NCI-H526 treated with DMSO at 0.1 percent for 48 hours (cell line): ENCODE measurements around the gene PCSK5.
"Not testable (repeated sequence)": the region's sequence is repeated elsewhere in the genome, so short reads cannot be mapped to it uniquely, and the experiment has no call there.

Experiments used
- DNase-seq: peaks from one replicate; lab custom pipeline; 2025; lab: John Stamatoyannopoulos, UW

Gene PCSK5

DNA sequence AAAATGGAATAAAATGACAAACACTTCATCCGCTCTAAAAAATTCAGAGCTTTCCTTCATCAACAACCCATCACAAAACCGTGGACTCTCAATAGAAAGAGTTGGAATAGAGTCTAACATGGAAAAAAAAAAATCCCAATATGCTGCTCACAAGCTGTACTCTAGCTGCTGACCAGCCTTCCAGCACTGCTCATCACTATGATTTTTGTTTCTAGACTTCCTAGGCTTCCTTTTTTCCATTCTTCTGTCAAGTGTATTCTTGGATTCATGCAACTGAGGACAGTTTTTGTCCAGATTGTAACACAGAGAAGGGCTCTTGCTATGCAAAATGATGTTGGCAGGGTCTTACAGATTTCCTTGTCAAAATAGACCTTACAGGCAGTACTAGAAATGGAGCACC is 469.3 kb downstream of the PCSK5 start:
- no peak for DNase-seq

DNA sequence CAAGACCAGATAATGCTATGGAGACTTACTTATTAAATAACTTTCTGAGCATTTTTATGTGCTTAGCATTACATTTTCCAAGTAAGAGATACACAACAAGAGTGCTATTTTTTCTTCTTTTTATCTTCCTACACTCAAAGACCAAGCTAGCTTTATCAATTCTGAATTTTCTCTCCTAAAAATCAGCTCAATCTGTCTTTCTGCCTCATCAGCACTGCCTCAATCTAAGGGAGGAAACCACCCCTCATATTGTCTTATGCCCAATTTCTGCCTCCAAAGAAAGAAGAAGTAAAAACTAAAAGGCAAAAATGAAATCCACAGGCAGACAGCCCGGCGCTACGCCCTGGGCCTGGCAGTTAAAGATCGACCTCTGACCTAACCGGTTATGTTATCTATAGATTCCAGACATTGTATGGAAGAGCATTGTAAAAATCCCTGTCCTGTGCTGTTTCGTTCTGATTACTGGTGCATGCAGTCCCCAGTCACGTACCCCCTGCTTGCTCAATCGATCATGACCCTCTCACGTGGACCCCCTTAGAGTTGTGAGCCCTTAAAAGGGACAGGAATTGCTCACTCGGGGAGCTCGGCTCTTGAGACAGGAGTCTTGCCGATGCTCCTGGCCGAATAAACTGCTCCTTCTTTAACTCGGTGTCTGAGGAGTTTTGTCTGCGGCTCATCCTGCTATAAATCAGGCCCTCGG is 472.0 kb downstream of the PCSK5 start:
- DNase-seq = not testable (repeated sequence)

DNA sequence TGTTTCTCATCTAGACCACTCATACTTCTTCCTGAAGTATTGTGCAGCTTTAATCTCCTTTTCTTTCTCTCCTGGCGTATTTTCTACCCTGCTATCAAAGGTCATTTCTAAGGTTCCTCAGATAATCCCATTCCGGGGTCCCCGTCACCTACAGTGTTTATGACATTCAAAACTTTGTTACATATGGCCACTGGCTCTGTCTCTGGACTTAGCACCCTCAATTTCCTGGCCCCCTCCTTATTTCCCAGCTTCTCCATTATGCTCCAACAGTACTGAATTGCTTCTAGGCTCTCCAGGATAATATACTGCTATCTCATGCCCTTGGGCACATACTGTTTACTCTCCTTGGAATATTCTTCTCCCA is 472.5 kb downstream of the PCSK5 start:
- DNase-seq = no peak

DNA sequence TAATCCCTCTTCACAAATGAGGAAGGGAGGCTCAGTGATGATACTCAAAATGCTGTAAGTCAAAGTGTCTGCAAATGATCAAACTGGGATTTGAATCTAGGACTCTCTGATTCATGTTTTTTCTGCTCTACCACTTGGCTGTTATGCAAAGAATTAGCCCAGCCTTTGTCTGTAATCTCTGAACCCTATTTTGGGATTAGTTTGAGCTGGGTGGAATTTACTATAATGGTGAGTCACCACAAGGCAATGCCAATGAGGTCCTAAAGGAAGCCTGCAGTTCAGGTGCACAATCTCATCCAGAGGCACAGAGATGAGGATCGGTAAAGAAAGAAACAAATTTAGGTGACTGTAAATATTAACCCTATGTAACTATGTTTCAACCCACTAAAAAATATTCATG is 474.6 kb downstream of the PCSK5 start:
- DNase-seq = no peak

DNA sequence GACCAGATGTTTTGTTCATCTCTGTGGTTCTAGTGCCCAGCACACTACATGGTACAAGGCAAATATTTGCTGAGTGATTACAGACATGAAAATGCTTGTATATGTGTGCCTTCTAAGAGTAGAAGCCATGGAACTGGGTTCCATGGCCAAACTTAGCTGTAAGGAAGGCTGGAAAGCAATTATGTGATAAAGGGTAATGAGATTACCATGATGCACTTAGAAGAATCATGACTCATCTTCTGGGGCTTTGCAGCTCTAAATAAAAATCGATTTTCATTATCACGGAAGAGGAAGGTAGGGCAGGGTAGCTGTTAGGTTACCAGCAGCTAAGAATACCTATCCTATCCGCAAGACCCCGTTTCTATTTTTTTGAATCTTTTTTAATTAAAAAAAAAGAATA is 475.8 kb downstream of the PCSK5 start:
- DNase-seq = no peak

DNA sequence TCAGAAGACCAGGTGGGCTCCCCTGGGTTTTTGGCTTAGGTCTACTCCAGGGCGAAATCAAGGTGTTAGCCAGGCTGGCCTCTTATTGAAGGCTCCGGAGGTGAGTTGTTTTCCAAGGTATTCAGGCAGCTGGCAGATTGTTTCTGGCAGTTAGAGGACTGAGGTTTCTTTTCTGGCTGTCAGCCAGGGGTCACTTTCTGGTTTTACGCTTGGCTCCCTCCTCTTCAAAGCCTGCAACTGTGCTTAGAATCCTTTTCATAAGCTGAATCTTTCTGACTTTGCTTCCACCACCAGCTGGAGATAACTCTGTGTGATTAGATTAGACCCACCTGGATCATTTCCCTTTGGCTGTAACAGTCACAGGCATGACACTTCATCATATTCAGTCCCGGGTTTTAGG is 479.1 kb downstream of the PCSK5 start:
- DNase-seq = peak; percentile 74

DNA sequence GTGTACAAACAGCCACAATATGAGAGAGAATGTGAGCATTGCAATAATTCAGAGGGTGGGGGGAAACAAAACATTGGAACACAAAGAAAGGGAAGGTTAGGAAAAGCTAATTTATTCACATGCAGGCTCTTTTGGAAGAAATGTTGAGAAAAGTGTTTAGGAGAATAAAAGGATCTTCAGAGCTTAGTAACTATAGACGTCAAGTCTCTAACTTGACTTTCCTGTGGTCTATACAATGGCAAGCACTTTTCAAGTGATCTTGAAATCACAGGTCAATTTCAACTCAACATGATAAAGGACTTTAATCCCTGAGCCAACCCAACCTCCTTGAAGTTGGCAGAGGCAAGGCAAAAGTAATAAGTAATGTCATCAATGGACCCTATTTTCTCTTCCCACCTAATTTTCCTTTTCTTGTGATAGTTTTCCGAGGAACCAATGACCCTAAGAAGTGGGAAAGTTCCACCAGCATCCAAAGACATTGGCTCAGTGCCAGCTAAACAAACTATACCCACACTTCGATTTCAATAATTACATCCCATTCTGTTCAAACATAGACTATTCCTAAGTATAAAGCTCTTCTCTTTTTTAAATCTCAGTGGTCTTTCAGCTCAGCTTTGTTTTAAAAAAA is 480.0 kb downstream of the PCSK5 start:
- no peak for DNase-seq

DNA sequence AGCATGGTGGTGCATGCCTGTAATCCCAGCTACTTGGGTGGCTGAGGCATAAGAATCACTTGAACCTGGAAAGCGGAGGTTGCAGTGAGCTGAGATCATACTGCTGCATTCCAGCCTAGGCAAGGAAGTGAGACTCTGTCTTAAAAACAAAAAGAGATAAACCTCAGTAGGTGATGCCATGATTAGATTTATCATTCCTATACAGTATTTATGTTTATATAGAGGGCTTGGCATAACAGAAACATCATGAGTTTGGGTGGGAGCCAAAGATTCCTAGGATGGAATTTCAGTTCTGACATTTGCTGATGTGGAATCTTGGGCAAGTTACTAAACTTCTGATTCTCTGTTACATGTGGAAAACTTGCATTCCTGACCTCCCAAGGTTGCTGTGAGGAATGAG is 481.4 kb downstream of the PCSK5 start:
- DNase-seq = no peak

DNA sequence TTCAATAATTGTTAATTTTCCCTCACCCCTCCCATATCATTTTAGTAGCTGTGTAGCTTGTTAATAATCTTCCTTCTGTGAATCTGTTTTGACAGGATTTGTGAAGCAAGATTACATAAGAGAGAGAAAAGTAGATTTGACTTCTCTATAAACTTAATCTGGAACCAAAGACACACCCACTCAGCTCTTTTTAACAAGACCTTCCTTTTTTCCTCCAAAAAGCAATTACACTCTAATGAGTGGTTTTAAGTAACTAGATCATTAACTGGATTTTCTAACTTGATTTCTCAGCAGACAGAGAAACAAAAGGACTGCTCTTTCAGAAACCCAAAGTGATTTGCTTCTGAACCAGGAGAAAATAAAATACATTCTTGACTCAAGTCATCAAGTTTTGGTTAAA is 481.9 kb downstream of the PCSK5 start:
- no peak for DNase-seq

DNA sequence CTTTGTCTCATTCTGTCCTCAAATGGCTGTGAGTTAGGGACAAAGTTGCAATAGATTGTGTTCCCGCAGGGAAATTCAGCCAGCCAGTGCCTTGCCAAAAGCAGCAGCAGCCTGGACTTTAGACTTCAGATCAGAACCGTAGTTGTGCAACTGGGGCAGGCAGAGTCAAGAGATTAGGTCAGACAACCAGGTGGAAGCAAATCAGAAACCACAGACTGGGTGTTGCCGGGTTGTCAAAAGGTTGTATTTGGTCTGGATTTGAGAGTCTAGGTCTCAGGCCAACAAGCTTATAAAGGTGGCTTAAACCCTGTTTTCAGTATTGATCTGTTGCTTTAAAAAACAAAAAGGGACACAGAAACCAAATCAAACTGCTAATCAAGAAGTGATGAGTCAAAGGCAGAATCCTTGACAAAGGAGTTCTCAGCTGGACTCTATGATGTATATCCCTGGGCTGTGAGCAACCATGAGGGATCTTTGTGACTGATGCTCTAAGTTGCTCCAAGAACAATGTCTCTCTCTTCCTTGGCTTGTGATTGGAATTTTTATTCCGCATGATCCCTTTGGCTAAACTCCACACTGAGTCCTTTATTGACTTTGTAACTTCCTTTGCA is 482.8 kb downstream of the PCSK5 start:
- DNase-seq = peak; percentile 18

DNA sequence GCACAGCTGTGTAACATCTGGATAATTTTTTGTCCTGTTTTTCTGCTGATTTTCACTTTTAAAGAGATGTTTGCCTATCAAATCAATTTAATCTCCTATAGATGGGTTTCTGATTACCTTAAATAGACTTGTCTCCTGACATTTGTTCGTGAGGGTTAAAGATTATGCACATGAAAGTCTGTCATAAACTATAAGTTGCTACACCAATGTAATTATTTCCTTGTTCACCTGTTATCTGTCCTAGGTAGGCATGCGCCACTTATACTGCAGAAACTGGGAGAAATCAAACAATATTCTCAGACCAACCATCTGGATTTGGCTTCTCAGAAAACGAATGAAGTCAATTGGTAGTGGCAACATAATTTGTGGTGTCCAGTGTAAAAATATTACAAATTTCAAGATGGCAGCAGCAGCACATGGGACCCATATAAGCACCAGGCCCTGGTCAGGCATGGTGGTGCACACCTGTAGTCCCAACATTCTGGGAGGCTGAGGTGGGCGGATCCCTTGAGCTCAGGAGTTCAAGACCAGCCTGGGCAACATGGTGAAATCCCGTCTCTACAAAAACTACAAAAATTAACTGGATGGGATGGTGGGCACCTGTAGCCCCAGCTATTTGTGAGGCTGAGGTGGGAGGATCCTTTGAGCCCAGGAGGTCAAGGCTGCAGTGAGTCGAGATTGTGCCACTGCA is 483.5 kb downstream of the PCSK5 start:
- no peak for DNase-seq

DNA sequence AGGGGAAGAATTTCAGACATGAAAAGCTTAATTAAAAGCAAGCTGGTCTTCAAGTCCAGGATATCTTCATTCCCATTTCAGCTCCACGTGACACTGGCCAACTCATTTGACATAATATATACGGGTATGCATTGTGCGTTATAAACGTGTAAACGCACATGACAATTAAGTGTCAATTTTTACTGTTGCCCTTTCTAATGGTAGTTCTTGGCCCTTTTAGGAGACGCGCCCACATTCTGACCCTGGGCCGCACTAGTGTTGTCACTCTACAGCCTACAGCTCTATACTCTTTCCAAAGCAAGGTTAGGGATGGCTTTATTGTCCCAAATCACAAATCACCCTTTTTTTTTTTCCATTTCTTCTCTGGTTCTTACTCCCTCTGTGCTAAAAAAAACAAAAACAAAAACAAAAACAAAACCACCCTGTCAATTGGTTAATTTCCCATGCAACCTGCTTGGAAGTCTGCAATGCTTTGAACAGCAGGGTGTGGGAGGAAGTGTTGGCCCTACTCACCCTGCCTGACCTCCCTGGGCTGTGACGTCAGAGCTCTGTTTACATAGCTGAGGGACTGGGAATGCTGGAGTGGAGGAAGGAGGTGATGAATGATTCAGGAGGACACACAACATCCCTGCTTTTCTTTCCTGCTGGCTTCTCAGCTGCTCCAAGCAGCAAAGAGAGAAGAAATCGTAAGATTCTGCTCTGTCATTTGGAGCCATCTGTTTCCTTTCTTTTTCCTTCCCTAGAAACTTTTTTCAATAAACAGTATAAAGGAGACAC is 484.5 kb downstream of the PCSK5 start:
- no peak for DNase-seq

DNA sequence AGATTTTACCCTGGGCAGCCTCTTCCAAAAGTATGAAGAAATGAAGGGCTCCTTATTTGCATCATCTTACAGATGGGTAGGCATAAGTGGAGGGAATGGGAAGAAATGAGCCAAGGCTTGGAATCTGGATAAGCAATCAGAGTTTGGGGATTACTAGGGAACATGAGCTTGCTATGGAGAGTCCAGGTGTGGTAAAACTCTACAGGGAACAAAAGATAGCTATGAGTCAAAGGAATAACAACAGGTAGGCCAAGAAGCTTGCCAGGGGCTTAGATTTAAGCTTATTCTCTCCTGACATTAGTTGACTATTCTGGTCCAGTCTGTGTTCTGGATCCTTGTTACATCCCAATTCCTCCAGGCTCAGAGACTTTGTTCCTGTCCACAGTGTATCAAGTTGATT is 487.3 kb downstream of the PCSK5 start:
- DNase-seq = no peak

DNA sequence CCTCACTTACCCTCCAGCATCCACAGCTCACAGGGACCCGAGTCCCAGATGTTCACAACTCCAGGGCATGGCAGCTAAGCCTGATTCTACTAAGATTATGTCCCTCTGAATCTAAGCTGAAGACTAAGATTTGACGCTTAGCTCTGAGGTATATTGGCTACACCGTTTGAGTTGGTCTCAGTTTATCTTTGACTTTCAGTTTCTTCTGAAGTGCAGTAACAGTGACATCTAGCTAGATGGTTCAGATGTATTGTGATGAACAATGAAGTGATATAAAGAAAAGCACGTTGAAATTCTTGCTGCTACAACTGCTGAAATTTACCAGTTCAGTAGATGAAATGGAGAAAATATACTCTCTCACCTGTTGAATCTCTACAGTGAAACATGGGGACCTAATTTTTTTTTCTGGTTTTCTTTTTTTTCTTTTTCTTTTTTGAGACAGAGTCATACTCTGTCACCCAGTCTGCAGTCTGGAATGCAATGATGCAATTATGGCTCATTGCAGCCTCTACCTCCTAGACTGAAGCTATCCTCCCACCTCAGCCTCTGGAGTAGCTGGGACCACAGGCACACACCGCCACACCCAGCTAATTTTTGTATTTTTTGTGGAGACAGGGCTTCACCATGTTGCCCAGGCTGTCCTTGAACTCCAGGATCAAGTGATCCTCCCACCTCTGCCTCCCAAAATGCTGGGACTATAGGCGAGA is 488.0 kb downstream of the PCSK5 start:
- DNase-seq = no peak

DNA sequence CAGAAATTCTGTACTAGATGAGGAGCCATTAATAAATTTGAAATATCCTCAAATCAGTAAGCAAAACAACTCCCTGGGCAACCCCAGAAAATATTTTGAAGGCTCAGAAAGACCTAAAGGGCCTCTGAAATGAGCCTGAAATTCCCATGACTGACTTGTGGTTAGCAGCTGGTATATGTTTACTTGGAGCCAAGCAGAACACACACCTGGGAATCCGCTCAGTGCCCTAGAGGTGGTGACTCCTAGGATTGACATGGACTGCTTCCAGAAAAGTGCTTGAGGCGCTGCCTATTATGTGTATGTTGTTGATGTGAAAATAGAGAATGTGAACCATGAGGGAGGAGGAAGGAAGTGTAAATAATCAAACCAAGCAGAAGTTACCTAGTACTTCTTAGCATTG is 489.0 kb downstream of the PCSK5 start:
- no peak for DNase-seq

DNA sequence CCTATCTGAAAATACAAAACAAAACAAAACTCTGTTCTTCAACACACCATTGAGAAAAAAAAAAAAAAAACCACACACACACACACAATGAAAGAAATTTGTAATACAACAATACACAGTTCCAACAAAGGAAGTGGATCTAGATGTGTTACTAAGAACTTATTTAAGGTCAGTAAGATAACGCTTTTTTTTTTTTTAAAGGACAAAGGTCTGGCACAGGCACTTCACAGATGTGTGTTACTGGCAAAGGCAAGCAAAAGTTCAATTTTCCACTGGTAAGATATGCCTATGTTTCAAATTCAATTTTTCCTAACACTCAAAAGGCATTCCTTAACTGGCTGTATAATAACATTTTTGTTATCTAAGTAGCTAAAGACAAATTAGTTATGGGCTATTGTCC is 500.2 kb downstream of the PCSK5 start:
- no peak for DNase-seq

DNA sequence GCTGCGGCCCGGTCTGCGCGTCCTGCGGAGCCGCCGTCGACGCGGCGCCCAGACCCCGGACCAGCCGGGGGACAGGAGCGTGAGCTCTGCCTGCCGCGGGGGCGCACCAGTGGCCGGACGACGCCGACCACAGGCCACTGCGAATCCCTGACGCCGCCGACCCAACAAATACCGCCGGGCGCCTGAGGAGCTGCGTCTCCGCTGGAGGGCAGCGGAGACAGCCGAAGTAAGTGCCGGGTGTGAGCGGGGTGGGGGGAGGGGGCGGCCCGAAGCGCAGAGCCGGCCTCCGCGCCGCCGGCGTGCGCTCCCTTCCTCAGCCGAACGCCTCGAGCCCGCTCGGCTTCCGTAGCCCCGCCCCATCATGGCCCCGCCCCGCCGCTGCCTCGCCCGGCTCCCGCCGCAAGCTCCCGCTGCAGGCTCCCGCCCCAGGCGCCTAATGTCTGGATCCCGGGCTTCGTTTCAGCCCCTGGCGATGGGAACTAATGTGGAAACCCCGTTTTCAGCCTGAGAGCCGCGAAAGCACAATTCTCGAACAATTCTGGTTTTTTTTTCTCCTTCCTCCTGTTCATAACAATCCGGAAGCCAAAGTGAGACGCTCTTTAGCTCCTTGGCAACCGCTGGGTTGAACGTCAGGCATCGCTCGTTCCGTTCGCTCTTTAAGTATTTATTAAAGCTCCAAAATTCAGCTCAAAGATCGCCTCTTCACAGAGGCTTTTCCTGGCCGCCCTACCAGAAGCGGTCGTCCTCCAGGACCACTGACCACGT is 503.9 kb downstream of the PCSK5 start, which contains the start of gene RFK:
Gene RFK, minus strand, starts transcription at position 232 of the 765 bp plus-strand sequence. CDS start 255 bp downstream, outside the sequence.
- peak; percentile 66 for DNase-seq

DNA sequence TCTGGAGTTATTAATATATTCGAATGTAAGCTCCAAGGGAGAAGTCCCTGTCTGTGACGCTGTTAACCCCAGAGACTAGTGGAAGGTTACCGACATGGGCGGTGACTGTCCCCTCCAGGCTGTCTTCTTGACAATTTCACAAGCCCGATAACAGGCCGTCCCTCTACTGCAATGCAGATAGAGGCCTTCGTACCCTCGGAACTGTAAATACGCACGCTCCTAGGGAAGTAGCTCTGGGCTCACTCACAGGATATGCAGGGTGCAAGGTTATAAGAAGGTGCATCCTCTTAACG is 504.4 kb downstream of the PCSK5 start:
- peak; percentile 63 for DNase-seq

DNA sequence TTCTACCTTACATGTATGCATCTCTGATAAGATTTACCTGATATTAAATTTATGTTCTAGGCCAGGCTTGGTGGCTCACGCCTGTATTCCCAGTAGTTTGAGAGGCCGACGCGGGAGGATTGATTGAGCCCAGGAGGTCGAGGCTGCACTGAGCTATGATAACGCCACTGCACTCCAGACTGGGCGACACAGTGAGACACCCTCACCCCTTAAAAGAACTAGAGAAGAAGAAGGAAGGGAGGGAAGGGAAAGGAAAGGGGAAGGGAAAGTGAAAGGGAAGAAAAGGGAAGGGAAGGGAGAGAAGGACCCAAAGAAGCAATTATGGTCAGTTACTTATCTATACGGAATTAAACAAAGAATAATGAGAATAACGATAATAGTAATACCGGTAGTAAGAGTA is 504.9 kb downstream of the PCSK5 start:
- DNase-seq = no peak

DNA sequence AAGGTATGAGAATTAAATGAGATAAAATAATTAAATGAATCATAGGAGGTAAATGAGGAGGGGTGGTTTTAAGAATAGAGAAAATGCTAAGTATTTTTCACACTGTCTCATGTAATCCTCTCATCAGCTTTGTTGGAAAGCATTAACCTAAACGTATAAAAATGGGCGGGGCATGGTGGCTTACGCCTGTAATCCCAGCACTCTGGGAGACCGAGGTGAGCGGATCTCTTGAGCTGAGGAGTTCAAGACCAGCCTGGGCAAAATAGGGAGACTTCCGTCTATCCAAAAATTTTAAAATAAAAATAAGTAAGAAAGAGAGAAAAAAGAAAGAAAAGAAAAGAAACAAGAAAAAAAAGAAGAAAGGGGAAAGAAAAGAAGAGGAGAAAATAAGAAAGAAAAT is 505.7 kb downstream of the PCSK5 start:
- no peak for DNase-seq

DNA sequence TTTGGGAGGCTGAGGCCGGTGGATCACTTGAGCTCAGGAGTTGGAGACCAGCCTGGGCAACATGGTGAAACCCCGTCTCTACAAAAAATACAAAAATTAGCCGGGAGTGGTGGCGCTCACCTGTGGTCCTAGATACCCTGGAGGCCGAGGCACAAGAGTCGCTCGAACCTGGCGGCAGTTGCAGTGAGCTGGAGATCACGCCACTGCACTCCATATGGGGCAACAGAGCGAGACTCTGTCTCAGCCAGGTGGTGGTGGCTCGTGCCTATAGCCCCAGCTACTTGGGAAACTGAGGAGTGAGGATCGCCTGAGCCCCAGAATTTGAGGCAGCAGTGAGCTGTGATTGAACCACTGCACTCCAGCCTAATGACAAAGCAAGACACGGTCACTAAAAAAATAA is 506.1 kb downstream of the PCSK5 start:
- DNase-seq = no peak
